Keratinocyte (primary cell): ENCODE measurements around the gene TP53AIP1.

Experiments used
- CTCF ChIP-seq, 3 experiments: IDR thresholded peaks in 1 of 3; conservative IDR thresholded peaks in 1 of 3; optimal IDR thresholded peaks in 1 of 3; 2 replicates in 2 of 3; 3 replicates in 1 of 3; pipeline versions ENCODE3 to v1.5.1; 2011; ENCODE audit warnings: low read length in 3 of 3, mild to moderate bottlenecking in 3 of 3, moderate library complexity in 2 of 3, control low read depth in 1 of 3, inconsistent platforms in 1 of 3; ENCODE audit not compliant: insufficient read depth in 2 of 3; ENCODE audit errors: extremely low read depth in 1 of 3
- EZH2 ChIP-seq: IDR thresholded peaks from one replicate; pipeline ENCODE4 v1.6.1; 2012; ENCODE audit warnings: inconsistent platforms, mild to moderate bottlenecking, low read length, moderate library complexity

DNA sequence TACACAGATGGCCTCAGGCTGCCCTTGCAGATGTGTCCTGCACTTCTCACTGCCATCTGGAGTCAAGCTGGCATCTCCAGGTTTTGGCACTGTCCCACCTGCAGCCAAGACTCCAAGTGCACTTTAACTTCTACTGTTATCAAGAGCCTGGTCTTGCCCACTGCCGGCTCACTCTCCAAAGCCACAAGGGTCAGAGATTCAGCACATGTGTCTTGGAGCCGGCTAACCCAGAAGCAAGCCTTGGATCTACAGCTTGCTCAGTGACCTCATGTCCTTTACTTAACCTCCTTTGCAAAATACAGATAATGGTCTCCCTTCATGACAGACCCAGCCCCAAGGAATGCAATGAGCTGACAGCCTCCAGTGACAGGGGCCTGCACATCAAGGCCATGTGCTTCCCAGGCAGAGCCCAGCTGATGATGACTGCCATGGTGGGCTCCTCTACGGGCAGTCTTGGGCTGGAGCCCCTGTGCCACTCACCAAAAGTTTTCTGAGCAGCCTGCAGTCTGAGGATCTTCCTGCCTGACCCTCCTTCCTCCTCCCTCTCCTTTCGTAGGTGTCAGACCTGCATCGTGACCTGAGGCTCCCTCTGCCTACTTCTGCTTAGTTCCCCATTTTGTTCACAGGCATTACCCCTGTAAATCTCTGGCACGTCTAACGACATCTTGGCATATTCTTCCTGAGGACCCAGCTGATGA, 9.0 kb downstream of the TP53AIP1 start:
- TF ChIP-seq CTCF (optimal IDR thresholded peaks at IDR 0.05 in 1 of 3, IDR thresholded peaks at IDR 0.05 in 1 of 3, conservative IDR thresholded peaks at IDR 0.05 in 1 of 3; ENCODE audit: extremely low read depth in 1 of 3, insufficient read depth in 2 of 3, low read length in 3 of 3), result no peak
- no peak for TF ChIP-seq EZH2
